Suppressor macrophage treated with lipopolysaccharide for 4 hours (primary cell): ENCODE results near the gene CHRNB4.
"Not testable (repeated sequence)": the region's sequence is repeated elsewhere in the genome, so short reads cannot be mapped to it uniquely, and the experiment has no call there.

Experiments used
- DNase-seq: peaks from one replicate; pipeline ENCODE4 v3.0.0-alpha.2; 2020

Gene CHRNB4

GRCh38 chr15:78614021-78614420 is 27.0 kb downstream of the CHRNB4 start:
- DNase-seq, result no peak

GRCh38 chr15:78609551-78609950 is 31.5 kb downstream of the CHRNB4 start:
- DNase-seq, result not testable (repeated sequence)

- no peak for DNase-seq
Measured at GRCh38 chr15:78605680-78606079, 35.3 kb downstream of the CHRNB4 start.

- DNase-seq, result no peak
Measured at GRCh38 chr15:78605201-78605600, 35.8 kb downstream of the CHRNB4 start.

- no peak for DNase-seq
Measured at GRCh38 chr15:78604420-78604819, 36.6 kb downstream of the CHRNB4 start.

GRCh38 chr15:78603467-78603866 is 37.5 kb downstream of the CHRNB4 start:
- no peak for DNase-seq

- no peak for DNase-seq
Measured at GRCh38 chr15:78599189-78599588, 41.8 kb downstream of the CHRNB4 start.

GRCh38 chr15:78598348-78598747 is 42.7 kb downstream of the CHRNB4 start:
- DNase-seq, result no peak

- DNase-seq, result no peak
Measured at GRCh38 chr15:78597583-78597982, 43.4 kb downstream of the CHRNB4 start.

GRCh38 chr15:78574944-78575343 is 66.1 kb downstream of the CHRNB4 start:
- DNase-seq, result no peak
